ENCODE data around the gene NKIRAS1.

Gene NKIRAS1

GRCh38 chr3:23941440-23941839 lies 24.6 kb upstream of the NKIRAS1 start:
- H3K9me3 ChIP-seq (ENCODE audit: insufficient read depth, low read length) = no peaks in the 10 kb centered on the region
- H3K27me3 ChIP-seq (ENCODE audit: low read depth, low read length) = peaks cover 19% of the 10 kb centered on the region
- no peaks in the 10 kb centered on the region for H3K36me3 ChIP-seq (replicated peaks; ENCODE audit: low read depth, low read length)
- no peak overlapping the region for H3K4me2 ChIP-seq (ENCODE audit: low read length)
- H3K9ac ChIP-seq (ENCODE audit: low read length) = no peak overlapping the region
- no peak overlapping the region for H2AFZ ChIP-seq (ENCODE audit: low read depth, low read length)
- H3K4me3 ChIP-seq (ENCODE audit: low read length) = no peak overlapping the region
- no peaks in the 10 kb centered on the region for H4K20me1 ChIP-seq (ENCODE audit: insufficient read depth, low read length)
- H3K79me2 ChIP-seq (ENCODE audit: low read length) = no peaks in the 10 kb centered on the region
- H3K4me1 ChIP-seq (ENCODE audit: low read length) = peaks cover 8% of the 10 kb centered on the region
- TF ChIP-seq EZH2phosphoT487 (IDR thresholded peaks at IDR 0.05; ENCODE audit: low read depth) (no peak), CTCF (IDR thresholded peaks at IDR 0.05; ENCODE audit: low read depth, low read length) (no peak)
- H3K27ac ChIP-seq (ENCODE audit: low read length) = no peak overlapping the region

DNA sequence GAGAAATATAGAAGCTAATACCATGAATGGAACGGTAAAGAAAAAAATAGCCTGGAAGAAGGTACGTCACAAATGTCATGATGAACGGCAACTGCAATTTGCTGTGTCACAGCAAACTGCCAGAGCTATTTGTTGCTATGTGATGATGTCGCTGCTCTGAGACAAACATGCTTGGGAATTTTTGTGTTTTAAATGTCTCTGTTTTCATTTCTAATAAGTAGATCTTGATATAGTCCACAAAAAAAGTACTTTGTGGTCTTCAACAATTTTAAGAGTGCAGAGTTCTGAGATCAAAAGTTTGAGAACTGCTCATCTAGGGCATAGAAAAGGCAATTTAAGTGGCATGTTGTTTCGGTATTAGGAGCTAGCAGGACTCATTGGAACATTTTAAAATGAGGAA lies 24.0 kb upstream of the NKIRAS1 start:
- Histone ChIP-seq H3K27ac (ENCODE audit: low read length) (no peak overlapping the region), H3K79me2 (ENCODE audit: low read length) (no peaks in the 10 kb centered on the region), H3K4me2 (ENCODE audit: low read length) (no peak overlapping the region), H3K9me3 (ENCODE audit: insufficient read depth, low read length) (no peaks in the 10 kb centered on the region), H3K27me3 (ENCODE audit: low read depth, low read length) (peaks cover 19% of the 10 kb centered on the region), H3K9ac (ENCODE audit: low read length) (no peak overlapping the region), H3K36me3 (replicated peaks; ENCODE audit: low read depth, low read length) (no peaks in the 10 kb centered on the region), H4K20me1 (ENCODE audit: insufficient read depth, low read length) (no peaks in the 10 kb centered on the region), H2AFZ (ENCODE audit: low read depth, low read length) (no peak overlapping the region), H3K4me1 (ENCODE audit: low read length) (peaks cover 8% of the 10 kb centered on the region), H3K4me3 (ENCODE audit: low read length) (no peak overlapping the region)
- TF ChIP-seq EZH2phosphoT487 (IDR thresholded peaks at IDR 0.05; ENCODE audit: low read depth) = no peak
- no peak for TF ChIP-seq CTCF (IDR thresholded peaks at IDR 0.05; ENCODE audit: low read depth, low read length)

DNA sequence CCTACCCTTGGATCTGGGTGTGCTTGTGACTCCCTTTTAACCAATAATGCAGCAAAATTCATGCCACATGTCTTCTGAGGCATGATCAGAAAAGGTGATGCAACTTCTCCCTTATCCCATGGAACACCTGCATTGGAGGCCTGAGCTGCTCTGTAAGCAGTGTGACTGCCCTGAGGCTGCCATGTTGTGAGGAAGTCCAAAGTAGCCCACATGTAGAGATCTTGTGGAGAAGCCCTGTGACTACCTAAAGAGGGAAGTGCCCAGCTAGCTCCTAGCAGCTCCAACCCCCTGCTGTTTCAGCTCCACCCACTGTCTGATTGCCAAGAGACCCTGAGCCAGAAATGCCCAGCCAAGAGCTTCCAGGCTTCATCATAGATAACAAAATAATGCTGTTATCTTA lies 21.9 kb upstream of the NKIRAS1 start:
- TF ChIP-seq EZH2phosphoT487 (IDR thresholded peaks at IDR 0.05; ENCODE audit: low read depth) (no peak), CTCF (IDR thresholded peaks at IDR 0.05; ENCODE audit: low read depth, low read length) (no peak)
- H3K4me1 ChIP-seq (ENCODE audit: low read length) = no peaks in the 10 kb centered on the region
- peaks cover 10% of the 10 kb centered on the region for H3K27me3 ChIP-seq (ENCODE audit: low read depth, low read length)
- no peaks in the 10 kb centered on the region for H3K79me2 ChIP-seq (ENCODE audit: low read length)
- H4K20me1 ChIP-seq (ENCODE audit: insufficient read depth, low read length) = no peaks in the 10 kb centered on the region
- H3K36me3 ChIP-seq (replicated peaks; ENCODE audit: low read depth, low read length) = no peaks in the 10 kb centered on the region
- no peaks in the 10 kb centered on the region for H3K9me3 ChIP-seq (ENCODE audit: insufficient read depth, low read length)
- H3K27ac ChIP-seq (ENCODE audit: low read length) = no peak overlapping the region
- H2AFZ ChIP-seq (ENCODE audit: low read depth, low read length) = no peak overlapping the region
- no peak overlapping the region for H3K4me3 ChIP-seq (ENCODE audit: low read length)
- no peak overlapping the region for H3K4me2 ChIP-seq (ENCODE audit: low read length)
- no peak overlapping the region for H3K9ac ChIP-seq (ENCODE audit: low read length)

- Histone ChIP-seq H3K27ac (ENCODE audit: low read length) (no peak overlapping the region), H3K9ac (ENCODE audit: low read length) (no peak overlapping the region), H3K36me3 (replicated peaks; ENCODE audit: low read depth, low read length) (no peaks in the 10 kb centered on the region), H3K27me3 (ENCODE audit: low read depth, low read length) (0 out of 2 replicates have a peak, but pooled peaks cover 7% of the 10 kb centered on the region), H4K20me1 (ENCODE audit: insufficient read depth, low read length) (no peaks in the 10 kb centered on the region), H2AFZ (ENCODE audit: low read depth, low read length) (no peak overlapping the region), H3K79me2 (ENCODE audit: low read length) (no peaks in the 10 kb centered on the region), H3K4me2 (ENCODE audit: low read length) (no peak overlapping the region), H3K9me3 (ENCODE audit: insufficient read depth, low read length) (no peaks in the 10 kb centered on the region), H3K4me1 (ENCODE audit: low read length) (no peaks in the 10 kb centered on the region), H3K4me3 (ENCODE audit: low read length) (no peak overlapping the region)
- TF ChIP-seq CTCF (IDR thresholded peaks at IDR 0.05; ENCODE audit: low read depth, low read length) = no peak
- TF ChIP-seq EZH2phosphoT487 (IDR thresholded peaks at IDR 0.05; ENCODE audit: low read depth) = no peak
These were observed 20.5 kb upstream of the NKIRAS1 start for GRCh38 chr3:23937296-23937695.
